Parathyroid adenoma (tissue), 2 donors: Measurements from ENCODE around the gene LEKR1.
"Not testable (repeated sequence)": the region's sequence is repeated elsewhere in the genome, so short reads cannot be mapped to it uniquely, and the experiment has no call there.

Experiments
- H2AFZ ChIP-seq: fragments of 300-600 bp; sonication (generic); one replicate; pipeline ENCODE4 v1.7.0; 2017; ENCODE audit warnings: antibody characterized with exemption, mild to moderate bottlenecking
- H3K27ac ChIP-seq: fragments of 300-600 bp; sonication (generic); one replicate; pipeline ENCODE4 v1.7.0; 2017
- H3K27me3 ChIP-seq: fragments of 300-600 bp; sonication (generic); one replicate; pipeline ENCODE4 v1.7.0; 2017; ENCODE audit warnings: low read length; ENCODE audit not compliant: control insufficient read depth, insufficient read depth
- H3K36me3 ChIP-seq: fragments of 300-600 bp; sonication (generic); one replicate; pipeline ENCODE4 v1.7.0; 2017; ENCODE audit warnings: low read length; ENCODE audit not compliant: control insufficient read depth, insufficient read depth
- H3K4me1 ChIP-seq: fragments of 300-600 bp; sonication (generic); one replicate; pipeline ENCODE4 v1.7.0; 2017; ENCODE audit warnings: control low read depth
- H3K4me2 ChIP-seq: fragments of 300-600 bp; sonication (generic); one replicate; pipeline ENCODE4 v1.7.0; 2017; ENCODE audit warnings: low read length
- H3K4me3 ChIP-seq: fragments of 300-600 bp; sonication (generic); one replicate; pipeline ENCODE4 v1.7.0; 2017; ENCODE audit warnings: low read depth, low read length
- H3K79me2 ChIP-seq: fragments of 300-600 bp; sonication (generic); one replicate; pipeline ENCODE4 v1.7.0; 2017; ENCODE audit warnings: control low read depth
- H3K9ac ChIP-seq: fragments of 300-600 bp; sonication (generic); one replicate; pipeline ENCODE4 v1.7.0; 2017; ENCODE audit warnings: mild to moderate bottlenecking
- H3K9me3 ChIP-seq: fragments of 300-600 bp; sonication (generic); one replicate; pipeline ENCODE4 v1.7.0; 2017; ENCODE audit warnings: low read length; ENCODE audit not compliant: control insufficient read depth
- TF ChIP-seq, protein P1 (sequence below): fragments of 300-600 bp; sonication (generic); IDR thresholded peaks from one replicate; pipeline ENCODE4 v1.7.0; 2017; ENCODE audit warnings: antibody characterized with exemption, mild to moderate bottlenecking
- donor health status: primary hyperparathyroidism.

LEKR1 gene

GRCh38 chr3:156873906-156874305 lies 47.8 kb downstream of the LEKR1 start:
- Histone ChIP-seq H3K27me3 (no peaks in the 10 kb centered on the region), H2AFZ (no peak overlapping the region), H3K4me2 (no peak overlapping the region), H3K4me1 (no peaks in the 10 kb centered on the region), H3K36me3 (no peaks in the 10 kb centered on the region), H3K9me3 (no peaks in the 10 kb centered on the region), H3K27ac (no peak overlapping the region), H3K4me3 (no peak overlapping the region), H3K79me2 (no peaks in the 10 kb centered on the region), H3K9ac (no peak overlapping the region)
- TF ChIP-seq, protein P1, sequence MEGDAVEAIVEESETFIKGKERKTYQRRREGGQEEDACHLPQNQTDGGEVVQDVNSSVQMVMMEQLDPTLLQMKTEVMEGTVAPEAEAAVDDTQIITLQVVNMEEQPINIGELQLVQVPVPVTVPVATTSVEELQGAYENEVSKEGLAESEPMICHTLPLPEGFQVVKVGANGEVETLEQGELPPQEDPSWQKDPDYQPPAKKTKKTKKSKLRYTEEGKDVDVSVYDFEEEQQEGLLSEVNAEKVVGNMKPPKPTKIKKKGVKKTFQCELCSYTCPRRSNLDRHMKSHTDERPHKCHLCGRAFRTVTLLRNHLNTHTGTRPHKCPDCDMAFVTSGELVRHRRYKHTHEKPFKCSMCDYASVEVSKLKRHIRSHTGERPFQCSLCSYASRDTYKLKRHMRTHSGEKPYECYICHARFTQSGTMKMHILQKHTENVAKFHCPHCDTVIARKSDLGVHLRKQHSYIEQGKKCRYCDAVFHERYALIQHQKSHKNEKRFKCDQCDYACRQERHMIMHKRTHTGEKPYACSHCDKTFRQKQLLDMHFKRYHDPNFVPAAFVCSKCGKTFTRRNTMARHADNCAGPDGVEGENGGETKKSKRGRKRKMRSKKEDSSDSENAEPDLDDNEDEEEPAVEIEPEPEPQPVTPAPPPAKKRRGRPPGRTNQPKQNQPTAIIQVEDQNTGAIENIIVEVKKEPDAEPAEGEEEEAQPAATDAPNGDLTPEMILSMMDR: no peak

GRCh38 chr3:156879491-156879890 lies 53.3 kb downstream of the LEKR1 start:
- not testable (repeated sequence) for H3K27me3 ChIP-seq, H2AFZ ChIP-seq, H3K9ac ChIP-seq, H3K4me2 ChIP-seq, H3K79me2 ChIP-seq, H3K4me1 ChIP-seq, H3K9me3 ChIP-seq, H3K27ac ChIP-seq, H3K36me3 ChIP-seq, H3K4me3 ChIP-seq

DNA sequence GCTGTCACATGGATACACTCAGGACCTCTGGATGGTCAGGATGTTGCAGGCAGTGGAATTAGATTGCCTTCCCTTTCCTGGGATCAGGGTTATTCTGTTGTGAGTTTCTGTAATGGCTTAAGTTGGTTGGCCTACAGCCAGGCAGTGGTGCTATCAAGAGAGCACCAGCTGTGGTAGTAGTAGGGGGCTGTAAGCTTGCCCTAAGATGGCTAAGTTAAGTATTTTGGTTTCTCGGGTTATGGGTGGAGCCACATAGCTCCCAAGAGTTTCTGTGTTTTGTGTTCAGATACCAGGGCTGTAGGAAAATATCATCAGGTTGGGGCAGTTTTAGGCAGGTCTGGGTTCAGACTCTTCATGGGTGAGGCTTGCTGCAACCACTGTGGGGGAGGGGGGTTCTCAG lies 59.6 kb downstream of the LEKR1 start:
- Histone ChIP-seq H3K4me2 (no peak overlapping the region), H2AFZ (no peak overlapping the region), H3K36me3 (no peaks in the 10 kb centered on the region), H3K9ac (no peak overlapping the region), H3K27me3 (no peaks in the 10 kb centered on the region), H3K79me2 (no peaks in the 10 kb centered on the region), H3K27ac (no peak overlapping the region), H3K4me1 (peaks cover 2% of the 10 kb centered on the region), H3K4me3 (no peak overlapping the region), H3K9me3 (no peaks in the 10 kb centered on the region)
- TF ChIP-seq, protein P1: no peak

DNA sequence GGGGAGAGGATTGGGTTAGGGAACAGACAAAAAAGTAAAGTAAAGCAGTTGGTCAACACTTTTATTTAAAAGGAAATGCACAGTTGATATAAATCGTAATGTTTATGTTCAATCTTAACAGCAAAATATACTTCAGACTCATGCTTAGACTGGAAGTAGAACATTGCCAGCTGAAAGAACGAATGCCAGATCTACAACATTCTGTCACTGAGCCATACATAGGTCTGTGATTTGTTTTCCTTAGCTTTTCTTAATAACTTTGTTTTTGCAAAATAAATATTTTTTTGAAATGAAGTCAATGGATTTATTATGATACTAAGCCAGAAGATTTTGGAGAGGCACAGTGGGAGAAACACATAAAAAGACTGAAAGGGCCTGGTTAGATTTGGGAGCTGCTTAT lies 62.0 kb downstream of the LEKR1 start:
- Histone ChIP-seq H3K4me3 (no peak overlapping the region), H3K79me2 (no peaks in the 10 kb centered on the region), H3K4me2 (no peak overlapping the region)

DNA sequence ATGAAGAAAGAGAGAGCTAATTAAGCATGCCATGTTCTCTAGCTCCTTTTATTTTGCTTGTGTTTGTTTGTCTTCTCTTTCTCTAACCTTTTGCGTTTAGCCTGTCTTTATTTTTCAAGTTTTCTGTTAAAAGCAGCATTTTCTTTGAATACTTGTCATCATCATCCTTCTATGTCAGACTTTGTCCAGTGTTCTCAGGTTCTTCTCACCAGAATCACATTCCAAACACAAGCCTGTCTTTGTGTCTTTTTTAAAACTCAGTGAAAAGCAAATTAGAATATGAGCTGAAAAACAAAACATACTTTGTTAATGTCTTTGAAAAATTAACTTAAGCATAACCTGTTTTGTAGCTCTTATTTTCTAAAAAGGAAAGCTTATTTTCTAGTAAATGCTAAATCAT lies 62.4 kb downstream of the LEKR1 start:
- no peaks in the 10 kb centered on the region for H3K79me2 ChIP-seq

More for the DNA sequence above, 62.0 kb downstream of the LEKR1 start:
- H3K27me3 ChIP-seq: no peaks in the 10 kb centered on the region
- H2AFZ ChIP-seq: peak overlapping the region; percentile 48
- no peaks in the 10 kb centered on the region for H3K36me3 ChIP-seq
- H3K9me3 ChIP-seq: no peaks in the 10 kb centered on the region
- H3K27ac ChIP-seq: peak overlapping the region; percentile 51
- H3K4me1 ChIP-seq: peaks cover 11% of the 10 kb centered on the region
- H3K9ac ChIP-seq: no peak overlapping the region
- TF ChIP-seq, protein P1: no peak

More for the DNA sequence above, 62.4 kb downstream of the LEKR1 start:
- H3K27ac ChIP-seq: peak overlapping the region; percentile 51
- H3K9me3 ChIP-seq: no peaks in the 10 kb centered on the region
- H3K36me3 ChIP-seq: no peaks in the 10 kb centered on the region
- H3K4me1 ChIP-seq: peaks cover 11% of the 10 kb centered on the region
- H3K4me2 ChIP-seq: no peak overlapping the region
- no peaks in the 10 kb centered on the region for H3K27me3 ChIP-seq
- peak overlapping the region; percentile 48 for H2AFZ ChIP-seq
- no peak overlapping the region for H3K4me3 ChIP-seq
- TF ChIP-seq, protein P1: no peak
- H3K9ac ChIP-seq: no peak overlapping the region
